SK-N-SH treated with all-trans-retinoic acid at 6 μM for 48 hours (cell line): ENCODE data around the gene UNC5C.

Experiments
- CSDC2 ChIP-seq: fragments of 250-450 bp; sonication (Bioruptor Pico); IDR thresholded peaks from 2 replicates; pipeline ENCODE4 v1.5.0; 2020; ENCODE audit warnings: mild to moderate bottlenecking, moderate library complexity
- PATZ1 ChIP-seq: fragments of 250-450 bp; sonication (Bioruptor Pico); IDR thresholded peaks from 2 replicates; pipeline ENCODE4 v1.8.0; 2020; ENCODE audit warnings: mild to moderate bottlenecking, moderate library complexity, borderline replicate concordance
- ZFP3 ChIP-seq: fragments of 250-450 bp; sonication (Bioruptor Pico); IDR thresholded peaks from 2 replicates; pipeline ENCODE4 v1.5.0; 2020; ENCODE audit warnings: mild to moderate bottlenecking, moderate library complexity

GRCh38 chr4:95325665-95326064 lies 223.1 kb downstream of the UNC5C start:
- TF ChIP-seq CSDC2 (CRISPR knock-in tag) (no peak), PATZ1 (CRISPR knock-in tag) (no peak), ZFP3 (CRISPR knock-in tag) (no peak)
